NCI-H510A (cell line): ENCODE data around the gene SQSTM1.

Experiments used
- DNase-seq: peaks from one replicate; lab custom pipeline; 2025; lab: John Stamatoyannopoulos, UW

The SQSTM1 gene

GRCh38 chr5:179874136-179874535 is 53.4 kb downstream of the SQSTM1 start:
- no peak for DNase-seq

DNA sequence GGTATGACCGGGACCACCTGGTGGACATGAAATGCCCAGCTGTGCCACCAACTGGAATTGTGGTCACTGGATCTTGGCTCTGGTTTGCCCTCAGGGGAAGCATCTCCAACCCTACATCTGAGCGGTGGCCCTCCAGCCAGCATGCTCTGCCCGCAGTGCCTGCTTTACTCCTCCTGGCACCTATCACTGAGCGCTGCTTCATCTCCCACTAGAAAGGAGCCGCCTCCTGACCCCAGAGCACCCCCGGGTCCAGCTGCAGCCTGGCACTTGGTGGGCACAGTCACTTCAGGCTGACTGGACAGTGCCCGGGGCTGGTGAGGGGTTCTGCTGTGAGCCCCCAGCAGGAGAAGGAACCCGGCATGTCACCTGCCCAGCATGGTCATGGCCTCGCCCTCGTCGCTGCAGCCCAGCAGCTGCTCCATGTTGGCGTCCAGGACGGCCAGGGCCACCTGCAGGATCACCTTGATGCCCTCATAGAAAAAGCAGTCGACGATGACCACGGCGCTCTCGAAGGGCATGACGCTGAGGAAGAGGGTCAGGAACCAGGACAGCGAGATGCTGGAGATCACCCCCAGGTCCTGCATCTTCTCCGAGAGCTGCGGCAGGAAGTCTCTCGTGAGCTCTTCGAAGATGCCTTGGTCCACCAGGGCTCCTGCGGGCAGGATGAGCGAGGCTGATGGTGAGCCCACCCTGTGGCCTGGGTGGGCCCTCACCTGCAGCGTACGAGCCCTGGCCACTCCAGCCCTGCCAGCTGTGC is 54.0 kb downstream of the SQSTM1 start:
- no peak for DNase-seq

GRCh38 chr5:179875741-179876609 is 55.3 kb downstream of the SQSTM1 start:
- DNase-seq: no peak

GRCh38 chr5:179876610-179876952 is 55.9 kb downstream of the SQSTM1 start:
- no peak for DNase-seq

GRCh38 chr5:179878222-179879002 is 57.7 kb downstream of the SQSTM1 start:
- no peak for DNase-seq

GRCh38 chr5:179879003-179879689 is 58.4 kb downstream of the SQSTM1 start:
- no peak for DNase-seq

DNA sequence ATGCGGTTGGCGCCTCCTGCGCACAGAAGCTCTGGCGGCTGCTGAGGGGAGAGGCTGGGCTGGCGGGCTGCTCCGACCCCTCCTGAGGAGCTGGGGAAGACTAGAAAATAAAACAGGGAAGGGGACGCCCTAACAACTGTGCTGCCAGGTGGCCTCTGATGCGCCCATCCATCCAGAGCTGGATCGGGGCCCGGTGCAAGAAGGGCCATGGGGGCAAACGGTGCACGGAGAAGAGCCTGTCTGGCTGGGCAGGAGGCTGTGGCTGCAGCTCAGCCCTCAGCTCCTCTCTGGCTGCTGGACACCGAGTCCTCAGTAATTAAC is 58.9 kb downstream of the SQSTM1 start:
- no peak for DNase-seq

- DNase-seq: no peak
Observed at GRCh38 chr5:179880066-179880650, 59.5 kb downstream of the SQSTM1 start.

DNA sequence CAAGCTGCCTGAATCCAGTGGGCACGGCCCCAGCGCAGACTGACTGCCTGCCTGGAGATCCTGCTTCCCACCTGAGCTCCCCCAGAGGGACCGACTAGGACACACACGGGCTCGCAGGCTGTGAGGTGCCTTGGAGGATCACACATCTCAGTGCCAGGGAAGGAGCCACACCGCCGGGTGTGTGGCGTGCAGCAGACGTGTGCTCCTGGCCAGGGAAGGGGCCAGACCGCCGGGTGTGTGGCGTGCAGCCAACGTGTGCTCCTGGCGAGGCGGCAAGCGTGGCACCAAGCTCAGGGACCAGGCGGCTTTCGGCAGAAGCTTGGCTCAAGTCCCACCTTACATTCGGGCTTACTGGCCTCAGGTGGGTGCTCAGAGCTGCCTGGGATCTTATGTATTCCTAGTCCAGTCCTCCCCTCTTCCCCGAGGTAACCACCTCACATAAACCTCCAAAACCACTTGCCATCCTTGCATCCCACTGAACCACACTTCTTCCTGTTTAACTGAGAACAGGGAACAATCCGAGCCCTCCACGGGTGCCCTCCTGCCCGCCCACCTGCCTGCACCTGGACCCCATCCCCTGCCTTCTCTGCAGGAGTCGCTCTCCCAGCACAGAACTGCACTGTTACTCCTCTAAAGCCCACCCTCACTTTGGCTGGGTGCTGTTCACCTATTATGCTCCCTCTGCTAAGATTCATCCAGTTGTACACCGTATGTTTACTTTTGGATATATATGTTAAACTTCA is 60.3 kb downstream of the SQSTM1 start:
- no peak for DNase-seq

DNA sequence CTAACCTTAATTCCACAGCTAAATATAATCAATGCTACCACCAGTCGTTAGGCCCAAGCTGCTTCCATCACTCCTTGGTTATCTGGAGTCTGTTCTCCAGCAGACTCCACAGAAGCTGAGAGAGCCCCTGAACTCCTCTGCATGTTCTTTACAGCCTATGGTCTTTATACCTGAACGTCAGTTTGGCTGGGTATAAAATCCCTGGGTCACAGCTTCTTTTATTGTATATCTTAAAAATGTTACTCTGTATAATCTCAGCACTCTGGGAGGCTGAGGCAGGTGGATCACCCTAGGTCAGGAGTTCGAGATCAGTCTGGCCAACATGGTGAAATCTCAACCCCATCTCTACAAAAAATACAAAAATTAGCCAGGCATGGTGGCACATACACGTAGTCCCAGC is 61.6 kb downstream of the SQSTM1 start:
- DNase-seq: no peak

DNA sequence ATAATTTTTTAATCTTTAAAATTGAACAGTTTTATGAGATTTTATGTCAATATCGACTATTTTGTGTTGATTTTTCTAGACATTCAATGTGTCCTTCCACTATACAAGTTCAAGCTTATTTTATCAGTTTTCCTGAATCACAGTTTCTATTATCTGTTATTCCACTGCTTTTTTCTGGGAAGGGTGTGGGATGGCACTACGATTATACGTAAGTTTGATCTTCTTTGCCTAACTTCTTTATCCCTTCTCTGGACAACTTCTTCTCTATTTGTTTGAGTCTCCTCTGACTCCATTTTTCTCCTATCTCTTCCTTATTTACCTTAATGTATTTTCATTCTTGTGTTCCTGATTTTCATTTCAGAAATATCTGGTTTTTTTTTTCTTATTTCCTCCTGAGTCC is 62.5 kb downstream of the SQSTM1 start:
- no peak for DNase-seq

- DNase-seq: no peak
Observed at GRCh38 chr5:179885491-179886090, 64.9 kb downstream of the SQSTM1 start.

DNA sequence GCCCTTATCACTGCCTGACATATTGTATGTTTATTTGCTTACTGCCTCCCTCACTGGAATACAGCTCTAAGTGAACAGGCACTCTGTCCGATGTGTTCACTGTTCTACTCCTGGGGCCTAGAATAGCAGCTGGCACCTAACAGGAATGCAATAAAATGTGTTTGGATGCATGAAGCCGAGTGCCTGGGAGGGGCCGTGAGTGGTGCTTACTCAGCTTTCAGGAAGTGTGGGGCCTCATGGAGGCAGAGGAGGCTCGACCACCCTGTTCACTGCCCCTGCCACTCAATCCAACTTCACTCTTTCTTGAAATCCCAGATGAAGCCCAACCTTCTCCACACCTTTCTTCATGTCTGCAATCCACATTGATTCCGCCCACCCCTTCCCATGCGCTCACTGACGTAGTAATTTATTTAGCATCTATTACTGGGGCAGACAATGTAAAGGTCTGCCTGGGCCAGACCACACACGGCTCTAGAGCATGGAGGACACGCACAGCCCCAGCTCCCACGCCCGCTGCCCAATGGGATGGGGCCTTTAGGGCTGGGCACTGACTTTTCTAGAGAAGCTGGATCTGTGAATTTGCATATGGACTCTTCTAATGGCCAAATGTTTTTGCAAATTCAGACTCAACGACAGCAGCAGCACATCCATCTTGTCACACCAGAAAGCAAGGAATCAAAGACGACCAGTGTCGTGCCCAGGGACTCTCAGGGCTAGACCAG is 65.6 kb downstream of the SQSTM1 start:
- no peak for DNase-seq

DNA sequence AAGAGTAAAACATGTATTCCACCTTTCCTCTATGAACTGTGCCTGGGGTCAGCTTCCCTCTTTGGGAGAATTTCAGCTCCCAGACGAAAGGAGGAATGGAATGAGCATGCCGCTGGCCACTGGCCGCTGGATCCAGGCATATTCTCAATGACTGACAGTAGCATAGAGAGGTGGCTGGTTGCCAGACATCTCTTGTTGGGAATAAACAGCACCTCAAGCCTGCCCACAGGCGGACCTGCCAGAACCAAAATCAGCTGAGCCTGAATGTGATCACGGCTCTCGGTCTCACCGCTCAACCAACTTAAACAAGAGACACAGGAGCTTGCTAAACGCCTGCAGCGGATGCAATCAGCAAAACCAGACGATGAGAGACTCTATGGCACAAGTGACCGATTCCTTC is 66.4 kb downstream of the SQSTM1 start:
- DNase-seq: no peak
